ENCODE results near the gene ZNF497. TPM values are rescaled to one million over a fixed set of nuclear protein-coding genes. Genes with fewer than 3 reads are reported as not detected.

Gene ZNF497
- 0.82 to 1.3 TPM (median 1.2 TPM) in 5 replicates for total RNA-seq (2022; extraction: Qiagen RNA extraction)

GRCh38 chr19:58362272-58362994 is at the start of gene ZNF497:
Gene ZNF497, minus strand, starts transcription at chr19:58362751. Its CDS starts 5,116 bp downstream, at chr19:58357635.

GRCh38 chr19:58408152-58409009 is 45.8 kb upstream of the ZNF497 start, which contains the start of gene ZNF584:
Gene ZNF584, plus strand, starts transcription at chr19:58408649. Its CDS starts 499 bp downstream, at chr19:58409148.

GRCh38 chr19:58395220-58395978 is 32.8 kb upstream of the ZNF497 start, which contains the start of gene RNF225:
Gene RNF225, plus strand, starts transcription at chr19:58395656. Its CDS starts 434 bp downstream, at chr19:58396090.

GRCh38 chr19:58386576-58387337 is 24.2 kb upstream of the ZNF497 start, which contains the start of gene RPS5:
Gene RPS5, plus strand, starts transcription at chr19:58387269. Its CDS starts 869 bp downstream, at chr19:58388138.

GRCh38 chr19:58380662-58381459 is 18.3 kb upstream of the ZNF497 start, which contains the start of gene ZNF837:
Gene ZNF837, minus strand, starts transcription at chr19:58381030. Its CDS starts 11,698 bp downstream, at chr19:58369332.

GRCh38 chr19:58352760-58353671 is 9.5 kb downstream of the ZNF497 start, which contains the start of gene A1BG:
Gene A1BG, minus strand, starts transcription at chr19:58353492. Its CDS starts 55 bp downstream, at chr19:58353437.

GRCh38 chr19:58326914-58327726 is 35.4 kb downstream of the ZNF497 start, which contains the start of gene ZSCAN22:
Gene ZSCAN22, plus strand, starts transcription at chr19:58326994. Its CDS starts 7,809 bp downstream, at chr19:58334803.

GRCh38 chr19:58305065-58305931 is 57.3 kb downstream of the ZNF497 start, which contains the start of gene ERVK3-1:
Gene ERVK3-1, plus strand, starts transcription at chr19:58305377. Its CDS starts 6,792 bp downstream, at chr19:58312169.

Other genes with a start within 250 kb of the ZNF497 start
- gene ZNF329, start 212.0 kb downstream of the ZNF497 start, total RNA-seq (2022; extraction: Qiagen RNA extraction), result 2.7 to 3.2 TPM (median 3.0 TPM) in 5 replicates
- gene ZNF274, start 179.7 kb downstream of the ZNF497 start, total RNA-seq (2022; extraction: Qiagen RNA extraction), result 12.7 to 13.3 TPM (median 13.2 TPM) in 5 replicates
- 17.9 to 24.2 TPM (median 18.3 TPM) in 5 replicates for gene ZNF544, start 133.8 kb downstream of the ZNF497 start, total RNA-seq (2022; extraction: Qiagen RNA extraction)
- gene ZNF8, start 83.8 kb downstream of the ZNF497 start, total RNA-seq (2022; extraction: Qiagen RNA extraction), result 0.79 to 1.3 TPM (median 0.93 TPM) in 5 replicates
- 89.5 to 102 TPM (median 92.6 TPM) in 5 replicates for gene ERVK3-1, start 57.4 kb downstream of the ZNF497 start, total RNA-seq (2022; extraction: Qiagen RNA extraction)
- 2.2 to 2.7 TPM (median 2.6 TPM) in 5 replicates for gene ZSCAN22, start 35.8 kb downstream of the ZNF497 start, total RNA-seq (2022; extraction: Qiagen RNA extraction)
- gene A1BG, start 9.3 kb downstream of the ZNF497 start, total RNA-seq (2022; extraction: Qiagen RNA extraction), result 8.5 to 15.2 TPM (median 13.9 TPM) in 5 replicates
- gene ZNF837, start 18.3 kb upstream of the ZNF497 start, total RNA-seq (2022; extraction: Qiagen RNA extraction), result 1.1 to 1.9 TPM (median 1.4 TPM) in 5 replicates
- 2,252 to 2,656 TPM (median 2,538 TPM) in 5 replicates for gene RPS5, start 24.5 kb upstream of the ZNF497 start, total RNA-seq (2022; extraction: Qiagen RNA extraction)
- gene RNF225, start 32.9 kb upstream of the ZNF497 start, total RNA-seq (2022; extraction: Qiagen RNA extraction), result 0.13 to 0.19 TPM (median 0.16 TPM) in 4 of 5 replicates, not detected in the other
- gene ZNF584, start 45.9 kb upstream of the ZNF497 start, total RNA-seq (2022; extraction: Qiagen RNA extraction), result 16.7 to 18.7 TPM (median 17.2 TPM) in 5 replicates
- gene ZNF132, start 77.4 kb upstream of the ZNF497 start, total RNA-seq (2022; extraction: Qiagen RNA extraction), result 0.07 to 0.11 TPM (median 0.09 TPM) in 5 replicates
- 6.1 to 7.5 TPM (median 6.6 TPM) in 5 replicates for gene ZNF324B, start 88.9 kb upstream of the ZNF497 start, total RNA-seq (2022; extraction: Qiagen RNA extraction)
- 8.9 to 10.3 TPM (median 9.8 TPM) in 5 replicates for gene ZNF324, start 104.3 kb upstream of the ZNF497 start, total RNA-seq (2022; extraction: Qiagen RNA extraction)
- 11.3 to 13.4 TPM (median 13.0 TPM) in 5 replicates for gene ZNF446, start 113.6 kb upstream of the ZNF497 start, total RNA-seq (2022; extraction: Qiagen RNA extraction)
- gene SLC27A5, start 149.2 kb upstream of the ZNF497 start, total RNA-seq (2022; extraction: Qiagen RNA extraction), result 19.5 to 36.1 TPM (median 30.2 TPM) in 5 replicates
- gene ZBTB45, start 157.1 kb upstream of the ZNF497 start, total RNA-seq (2022; extraction: Qiagen RNA extraction), result 15.8 to 21.7 TPM (median 21.5 TPM) in 5 replicates
- 657 to 706 TPM (median 668 TPM) in 5 replicates for gene TRIM28, start 181.3 kb upstream of the ZNF497 start, total RNA-seq (2022; extraction: Qiagen RNA extraction)
- gene CHMP2A, start 192.4 kb upstream of the ZNF497 start, total RNA-seq (2022; extraction: Qiagen RNA extraction), result 189 to 217 TPM (median 204 TPM) in 5 replicates
- 112 to 141 TPM (median 129 TPM) in 5 replicates for gene UBE2M, start 195.9 kb upstream of the ZNF497 start, total RNA-seq (2022; extraction: Qiagen RNA extraction)
- gene MZF1, start 210.6 kb upstream of the ZNF497 start, total RNA-seq (2022; extraction: Qiagen RNA extraction), result 8.8 to 14.7 TPM (median 14.1 TPM) in 5 replicates